GM23338 (cell line): Measurements from ENCODE around the gene PPP1R9A. TPM values are rescaled to one million over a fixed set of nuclear protein-coding genes. Genes with fewer than 3 reads are reported as not detected.

Experiments used
- ATAC-seq: fragments of 200-7000 bp; cut with Tn5 transposase; 3 replicates; pipeline ENCODE4 v1.9.1; 2020
- DNase-seq: peaks from one replicate; pipeline ENCODE4 v3.0.0-alpha.2; 2015; ENCODE audit warnings: low spot score
- H2AFZ ChIP-seq: fragments of 200-600 bp; sonication (generic); 2 replicates; pipeline ENCODE4 v1.8.0; 2016; ENCODE audit warnings: antibody characterized with exemption, mild to moderate bottlenecking, moderate library complexity
- H3F3A ChIP-seq: fragments of 200-600 bp; sonication (generic); replicated peaks from 2 replicates; pipeline ENCODE4 v1.8.0; 2017; ENCODE audit warnings: antibody characterized with exemption, mixed run types, low read depth
- H3K27ac ChIP-seq: fragments of 200-600 bp; sonication (generic); 2 replicates; pipeline ENCODE4 v1.6.1; 2016; ENCODE audit warnings: low read depth
- H3K27me3 ChIP-seq: fragments of 200-600 bp; sonication (generic); 2 replicates; pipeline ENCODE4 v1.8.0; 2016; ENCODE audit warnings: mild to moderate bottlenecking, mixed run types, moderate library complexity; ENCODE audit not compliant: insufficient read depth
- H3K36me3 ChIP-seq: fragments of 200-600 bp; sonication (generic); 2 replicates; pipeline ENCODE4 v1.8.0; 2016; ENCODE audit warnings: mild to moderate bottlenecking; ENCODE audit not compliant: insufficient read depth
- H3K4me1 ChIP-seq: fragments of 200-600 bp; sonication (generic); 2 replicates; pipeline ENCODE4 v1.8.0; 2016; ENCODE audit warnings: mild to moderate bottlenecking, moderate library complexity; ENCODE audit not compliant: insufficient read depth
- H3K4me2 ChIP-seq: fragments of 200-600 bp; sonication (generic); 2 replicates; pipeline ENCODE4 v1.7.1; 2017; ENCODE audit warnings: mixed run types
- H3K4me3 ChIP-seq: fragments of 200-600 bp; sonication (generic); 2 replicates; pipeline ENCODE4 v1.6.1; 2016; ENCODE audit warnings: mixed run types
- H3K79me2 ChIP-seq: fragments of 200-600 bp; sonication (generic); replicated peaks from 2 replicates; pipeline ENCODE4 v1.8.0; 2017; ENCODE audit warnings: mild to moderate bottlenecking; ENCODE audit not compliant: insufficient read depth
- H3K9me2 ChIP-seq: fragments of 200-600 bp; sonication (generic); 2 replicates; pipeline ENCODE4 v1.8.0; 2017; ENCODE audit not compliant: insufficient read depth
- H4K20me1 ChIP-seq: fragments of 200-600 bp; sonication (generic); replicated peaks from 2 replicates; pipeline ENCODE4 v1.8.0; 2017; ENCODE audit warnings: mild to moderate bottlenecking; ENCODE audit not compliant: insufficient read depth
- H3K27ac Mint-ChIP-seq: 2 replicates; pipeline ENCODE4 v1.8.0; 2020; ENCODE audit warnings: inconsistent platforms, mild to moderate bottlenecking, moderate library complexity, mixed read lengths
- H3K27me3 Mint-ChIP-seq: 3 replicates; pipeline ENCODE4 v1.8.0; 2022; ENCODE audit warnings: low read depth, mild to moderate bottlenecking, moderate library complexity, mixed read lengths, inconsistent platforms; ENCODE audit not compliant: insufficient read depth, poor library complexity
- H3K36me3 Mint-ChIP-seq: 3 replicates; pipeline ENCODE4 v1.8.0; 2021; ENCODE audit warnings: low read depth, mild to moderate bottlenecking, inconsistent platforms, moderate library complexity, mixed read lengths
- H3K4me1 Mint-ChIP-seq: 3 replicates; pipeline ENCODE4 v1.8.0; 2020; ENCODE audit warnings: mild to moderate bottlenecking, inconsistent platforms, mixed read lengths
- H3K4me3 Mint-ChIP-seq: 3 replicates; pipeline ENCODE4 v1.8.0; 2021; ENCODE audit warnings: moderate library complexity, mild to moderate bottlenecking, inconsistent platforms, mixed read lengths
- H3K9me3 Mint-ChIP-seq: 3 replicates; pipeline ENCODE4 v1.8.0; 2020; ENCODE audit warnings: moderate library complexity, mild to moderate bottlenecking, inconsistent platforms, mixed read lengths
- CREB1 ChIP-seq: fragments of 250-450 bp; sonication (Bioruptor Pico); IDR thresholded peaks from 2 replicates; pipeline ENCODE4 v1.5.0; 2020; ENCODE audit warnings: low read depth, mild to moderate bottlenecking, moderate library complexity
- JUNB ChIP-seq: IDR thresholded peaks from one replicate; pipeline ENCODE4 v1.6.1; 2016; ENCODE audit warnings: antibody characterized with exemption; ENCODE audit not compliant: unreplicated experiment
- NANOG ChIP-seq: IDR thresholded peaks from 2 replicates; pipeline ENCODE4 v1.6.1; 2016; ENCODE audit warnings: antibody characterized with exemption, borderline replicate concordance
- POLR2AphosphoS5 ChIP-seq: IDR thresholded peaks from 2 replicates; pipeline ENCODE4 v1.6.1; 2016; ENCODE audit warnings: antibody characterized with exemption, low read depth
- REST ChIP-seq: IDR thresholded peaks from one replicate; pipeline ENCODE4 v1.6.1; 2018; ENCODE audit warnings: antibody characterized with exemption; ENCODE audit not compliant: unreplicated experiment
- STAT1 ChIP-seq: IDR thresholded peaks from one replicate; pipeline ENCODE4 v1.6.1; 2016; ENCODE audit warnings: antibody characterized with exemption; ENCODE audit not compliant: unreplicated experiment
- ZNF114 ChIP-seq: fragments of 250-450 bp; sonication (Bioruptor Pico); IDR thresholded peaks from 2 replicates; pipeline ENCODE4 v1.5.0; 2020; ENCODE audit warnings: mild to moderate bottlenecking, moderate library complexity
- ZNF331 ChIP-seq: fragments of 250-450 bp; sonication (Bioruptor Pico); IDR thresholded peaks from 2 replicates; pipeline ENCODE4 v1.5.0; 2020; ENCODE audit warnings: low read depth, mild to moderate bottlenecking, moderate library complexity
- ZNF462 ChIP-seq: fragments of 250-450 bp; sonication (Bioruptor Pico); IDR thresholded peaks from 2 replicates; pipeline ENCODE4 v1.5.0; 2020; ENCODE audit warnings: mild to moderate bottlenecking, moderate library complexity
- polyA plus RNA-seq: library from polyadenylated mRNA; unstranded; fragments of >200 nt; fragmentation: Nextera tagmentation; extraction: Ambion mirVana; gene quantifications from 2 replicates; pipeline ENCODE4 v1.2.1, GENCODE V29; 2016
- total RNA-seq: library from RNA; depleted of rRNA; stranded (reverse); fragments of >200 nt; shearing (Covaris generic); gene quantifications from 2 replicates; pipeline ENCODE4 v1.2.3, GENCODE V29; 2014
- TF ChIP-seq, protein P1 (sequence below): IDR thresholded peaks from 2 replicates; pipeline ENCODE4 v1.6.1; 2016; ENCODE audit warnings: antibody characterized with exemption
- TF ChIP-seq, protein P2 (sequence below), 2 experiments: fragments of 200-600 bp in 1 of 2; sonication (generic) in 1 of 2; conservative IDR thresholded peaks; 2 replicates each; pipeline versions ENCODE4 v1.5.1 to v1.6.1; 2016 to 2017; ENCODE audit warnings: antibody characterized with exemption in 2 of 2, low read depth in 2 of 2, mild to moderate bottlenecking in 2 of 2, moderate library complexity in 1 of 2

Gene PPP1R9A
- total and polyA plus RNA-seq, 2 experiments from 2014 or later, result 10.6 to 31.8 TPM

DNA sequence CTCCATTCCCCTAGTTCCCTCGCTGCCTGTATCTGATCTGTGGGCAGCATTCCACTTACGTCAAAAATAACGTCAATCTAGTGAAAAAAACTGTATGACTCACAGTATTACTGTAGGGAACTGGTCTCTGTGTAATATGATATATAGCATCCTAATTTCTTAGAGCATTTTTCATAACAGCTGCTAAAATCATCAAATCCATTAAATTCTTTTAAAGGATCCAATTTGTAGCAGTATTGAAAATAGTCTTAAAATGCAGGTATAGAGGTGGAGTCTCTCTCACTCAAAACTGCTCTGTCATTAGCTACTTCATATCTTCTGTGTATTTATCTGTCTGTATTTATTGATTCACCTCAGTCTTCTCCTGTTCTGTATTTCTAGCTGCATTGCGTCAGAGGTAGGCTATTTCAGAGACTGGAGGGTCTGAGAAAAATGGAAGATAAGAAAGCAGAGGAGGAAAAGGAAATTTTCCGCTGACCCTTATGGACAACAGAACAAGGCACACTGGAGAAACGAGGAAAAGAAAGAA is 357.0 kb downstream of the PPP1R9A start:
- Histone ChIP-seq H4K20me1 (no peaks in the 10 kb centered on the region), H3K4me1 (peaks cover 11% of the 10 kb centered on the region; the same call in 1 of the 2 replicates), H3F3A (no peaks in the 10 kb centered on the region), H3K4me2 (no peak overlapping the region), H3K27ac (no peak overlapping the region), H3K27me3 (no peaks in the 10 kb centered on the region), H3K79me2 (no peaks in the 10 kb centered on the region), H3K36me3 (no peaks in the 10 kb centered on the region), H3K4me3 (no peak overlapping the region), H2AFZ (no peak overlapping the region), H3K9me2 (no peaks in the 10 kb centered on the region)
- DNase-seq (no peak), ATAC-seq (no peak)
- H3K4me3 Mint-ChIP-seq, result no peak overlapping the region
- TF ChIP-seq, protein P1, sequence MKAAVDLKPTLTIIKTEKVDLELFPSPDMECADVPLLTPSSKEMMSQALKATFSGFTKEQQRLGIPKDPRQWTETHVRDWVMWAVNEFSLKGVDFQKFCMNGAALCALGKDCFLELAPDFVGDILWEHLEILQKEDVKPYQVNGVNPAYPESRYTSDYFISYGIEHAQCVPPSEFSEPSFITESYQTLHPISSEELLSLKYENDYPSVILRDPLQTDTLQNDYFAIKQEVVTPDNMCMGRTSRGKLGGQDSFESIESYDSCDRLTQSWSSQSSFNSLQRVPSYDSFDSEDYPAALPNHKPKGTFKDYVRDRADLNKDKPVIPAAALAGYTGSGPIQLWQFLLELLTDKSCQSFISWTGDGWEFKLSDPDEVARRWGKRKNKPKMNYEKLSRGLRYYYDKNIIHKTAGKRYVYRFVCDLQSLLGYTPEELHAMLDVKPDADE, result no peak
- TF ChIP-seq CREB1 (CRISPR knock-in tag) (no peak), POLR2AphosphoS5 (no peak), JUNB (no peak), ZNF114 (CRISPR knock-in tag) (no peak), ZNF331 (CRISPR knock-in tag) (no peak), ZNF462 (CRISPR knock-in tag) (no peak), STAT1 (no peak), NANOG (no peak), REST (no peak)
- TF ChIP-seq, protein P2, sequence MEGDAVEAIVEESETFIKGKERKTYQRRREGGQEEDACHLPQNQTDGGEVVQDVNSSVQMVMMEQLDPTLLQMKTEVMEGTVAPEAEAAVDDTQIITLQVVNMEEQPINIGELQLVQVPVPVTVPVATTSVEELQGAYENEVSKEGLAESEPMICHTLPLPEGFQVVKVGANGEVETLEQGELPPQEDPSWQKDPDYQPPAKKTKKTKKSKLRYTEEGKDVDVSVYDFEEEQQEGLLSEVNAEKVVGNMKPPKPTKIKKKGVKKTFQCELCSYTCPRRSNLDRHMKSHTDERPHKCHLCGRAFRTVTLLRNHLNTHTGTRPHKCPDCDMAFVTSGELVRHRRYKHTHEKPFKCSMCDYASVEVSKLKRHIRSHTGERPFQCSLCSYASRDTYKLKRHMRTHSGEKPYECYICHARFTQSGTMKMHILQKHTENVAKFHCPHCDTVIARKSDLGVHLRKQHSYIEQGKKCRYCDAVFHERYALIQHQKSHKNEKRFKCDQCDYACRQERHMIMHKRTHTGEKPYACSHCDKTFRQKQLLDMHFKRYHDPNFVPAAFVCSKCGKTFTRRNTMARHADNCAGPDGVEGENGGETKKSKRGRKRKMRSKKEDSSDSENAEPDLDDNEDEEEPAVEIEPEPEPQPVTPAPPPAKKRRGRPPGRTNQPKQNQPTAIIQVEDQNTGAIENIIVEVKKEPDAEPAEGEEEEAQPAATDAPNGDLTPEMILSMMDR (conservative IDR thresholded peaks at IDR 0.05; ENCODE audit: low read depth in 2 of 2), result no peak
- H3K9me3 Mint-ChIP-seq, result no peaks in the 10 kb centered on the region
- H3K27me3 Mint-ChIP-seq, result no peaks in the 10 kb centered on the region
- no peak overlapping the region; the same call in 1 of the 2 replicates for H3K27ac Mint-ChIP-seq
- no peaks in the 10 kb centered on the region for H3K36me3 Mint-ChIP-seq
- H3K4me1 Mint-ChIP-seq, result peaks cover 33% of the 10 kb centered on the region; the same call in 2 of the 3 replicates
